ENCODE results near the gene MRGPRF. TPM values are rescaled to one million over a fixed set of nuclear protein-coding genes. Genes with fewer than 3 reads are reported as not detected.

Gene MRGPRF
- total and polyA plus RNA-seq, 2 of the 8 experiments (the other 6 are each of a cell fraction or from before 2014, with no cell fraction given): 7.5 to 11.0 TPM

DNA sequence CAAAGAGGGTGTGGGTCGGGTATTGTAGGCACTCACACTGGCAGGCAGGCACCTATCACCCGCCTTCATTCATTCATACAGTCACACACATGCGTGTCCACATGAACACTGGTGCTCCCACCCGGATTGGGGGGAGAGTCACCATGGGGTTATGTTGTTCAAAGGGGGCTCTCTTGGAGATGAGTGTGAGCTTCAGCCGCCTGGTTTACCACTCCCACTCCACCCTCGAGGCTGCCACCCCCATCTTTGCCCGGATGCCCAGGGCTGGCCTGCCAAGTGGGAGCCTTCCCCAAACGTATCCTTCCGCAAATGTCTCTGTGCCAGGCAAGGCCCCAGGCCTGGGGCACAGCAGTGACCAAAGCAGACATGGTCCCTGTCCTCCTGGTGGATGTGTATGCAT lies 54.8 kb downstream of the MRGPRF start:
- no peak overlapping the region for H3K4me3 ChIP-seq (ENCODE audit: extremely low read depth in 1 of 4, insufficient read depth in 2 of 4, low read depth in 3 of 4, low read length in 4 of 4)
- H3K4me1 ChIP-seq (replicated peaks in 1 of 4; ENCODE audit: control insufficient read depth in 3 of 4, insufficient read depth in 4 of 4, low read length in 3 of 4): peaks cover 0 to 8% (median 4%) of the 10 kb centered on the region in 4 experiments; a peak in 1 of 7 replicates
- H3K79me2 ChIP-seq (ENCODE audit: control insufficient read depth in 1 of 2, insufficient read depth in 2 of 2, low read length in 2 of 2): no peaks in the 10 kb centered on the region
- H3K9me3 ChIP-seq (ENCODE audit: insufficient read depth in 2 of 2, low read depth in 1 of 2, low read length in 1 of 2): no peaks in the 10 kb centered on the region
- TF ChIP-seq KDM5A (IDR thresholded peaks at IDR 0.05; ENCODE audit: low read length) (no peak), SIX5 (IDR thresholded peaks at IDR 0.05; ENCODE audit: low read depth, low read length) (no peak), PHF8 (conservative IDR thresholded peaks at IDR 0.05; ENCODE audit: low read depth, low read length) (no peak)
- H3K23me2 ChIP-seq (ENCODE audit: low read depth, low read length): no peaks in the 10 kb centered on the region
- H4K8ac ChIP-seq (ENCODE audit: extremely low read depth, insufficient read depth, low read length): no peak overlapping the region
- ChIA-PET CTCF (ENCODE audit: partially characterized antibody) (interaction anchor here (0.8 to 3.4 kb wide), 10 partner anchors 10 to 144 kb away, joined by 3 to 13 read pairs (median 6); partner anchors contain the start of gene MRGPRF), POLR2A (ENCODE audit: partially characterized antibody) (interaction anchor here (0.6 kb wide), 1 partner anchor 29 kb away, joined by 3 read pairs; no protein-coding TSS in a partner anchor)
- no peak overlapping the region for H4K91ac ChIP-seq (replicated peaks; ENCODE audit: insufficient read length, low read length)
- H2BK120ac ChIP-seq (replicated peaks; ENCODE audit: low read depth, low read length): no peak overlapping the region
- H3K36me3 ChIP-seq (ENCODE audit: control insufficient read depth in 2 of 4, insufficient read depth in 4 of 4, low read length in 3 of 4): no peaks in the 10 kb centered on the region
- no peak overlapping the region for H2BK12ac ChIP-seq (ENCODE audit: low read depth, low read length)
- H4K5ac ChIP-seq (ENCODE audit: insufficient read length, low read depth, low read length): no peak overlapping the region
- H2BK5ac ChIP-seq (ENCODE audit: low read depth, low read length): no peak overlapping the region
- H3K14ac ChIP-seq (ENCODE audit: insufficient read length): no peak overlapping the region
- no peak overlapping the region for H3K56ac ChIP-seq (replicated peaks; ENCODE audit: insufficient read length, low read depth, low read length)
- H3K18ac ChIP-seq (ENCODE audit: extremely low read depth, low read length): no peak overlapping the region
- H2AFZ ChIP-seq (ENCODE audit: low read length): no peak overlapping the region
- 86% methylated on average over 9 of the region's 9 CpGs; no CpG with 5 or more reads in 1 of the 2 experiments for WGBS, 2 experiments (ENCODE audit: extremely low coverage in 1 of 2, insufficient coverage in 1 of 2, insufficient read length in 1 of 2, insufficient replicate concordance in 2 of 2, low coverage in 1 of 2, low lambda C conversion rate in 2 of 2, missing lambda C conversion rate in 1 of 2)
- peak overlapping the region; percentile 18; the same call in 1 of the 2 replicates for H2BK15ac ChIP-seq (ENCODE audit: low read length)
- no peak overlapping the region for H3K27ac ChIP-seq (ENCODE audit: low read depth, low read length)
- no peak overlapping the region for H2BK20ac ChIP-seq (ENCODE audit: low read length)
- DNase-seq (ENCODE audit: low read depth in 1 of 2, low spot score in 2 of 2): no peak
- H3K23ac ChIP-seq (ENCODE audit: insufficient read length): no peak overlapping the region
- H4K20me1 ChIP-seq (replicated peaks in 1 of 2; ENCODE audit: control insufficient read depth in 1 of 2, insufficient read depth in 2 of 2, low read length in 2 of 2): no peaks in the 10 kb centered on the region
- H3K27me3 ChIP-seq (replicated peaks in 1 of 4; ENCODE audit: control insufficient read depth in 3 of 4, extremely low read depth in 1 of 4, insufficient read depth in 3 of 4, low read length in 3 of 4): no peaks in the 10 kb centered on the region
- no peak overlapping the region for H3K4me2 ChIP-seq (ENCODE audit: insufficient read depth in 1 of 2, low read depth in 2 of 2, low read length in 2 of 2)
- FAIRE-seq: no peak
- H3K9ac ChIP-seq (replicated peaks in 1 of 4; ENCODE audit: extremely low read depth in 1 of 4, low read depth in 3 of 4, low read length in 3 of 4): no peak overlapping the region
- no peak overlapping the region for H2AK5ac ChIP-seq (ENCODE audit: low read depth, low read length)
- no peak overlapping the region for H3K4ac ChIP-seq (replicated peaks; ENCODE audit: insufficient read length, low read depth, low read length)
- no peaks in the 10 kb centered on the region for H3K79me1 ChIP-seq (ENCODE audit: low read depth, low read length)

All from H1 (cell line).